IPS DF 4.7 (cell line): Measurements from ENCODE around the gene ENSA.
"Not testable (repeated sequence)": the region's sequence is repeated elsewhere in the genome, so short reads cannot be mapped to it uniquely, and the experiment has no call there.

Experiments used
- DNase-seq: peaks from one replicate; pipeline ENCODE4 v3.0.0-alpha.2; 2013; ENCODE audit warnings: low spot score; ENCODE audit errors: extremely low read depth

Gene ENSA

DNA sequence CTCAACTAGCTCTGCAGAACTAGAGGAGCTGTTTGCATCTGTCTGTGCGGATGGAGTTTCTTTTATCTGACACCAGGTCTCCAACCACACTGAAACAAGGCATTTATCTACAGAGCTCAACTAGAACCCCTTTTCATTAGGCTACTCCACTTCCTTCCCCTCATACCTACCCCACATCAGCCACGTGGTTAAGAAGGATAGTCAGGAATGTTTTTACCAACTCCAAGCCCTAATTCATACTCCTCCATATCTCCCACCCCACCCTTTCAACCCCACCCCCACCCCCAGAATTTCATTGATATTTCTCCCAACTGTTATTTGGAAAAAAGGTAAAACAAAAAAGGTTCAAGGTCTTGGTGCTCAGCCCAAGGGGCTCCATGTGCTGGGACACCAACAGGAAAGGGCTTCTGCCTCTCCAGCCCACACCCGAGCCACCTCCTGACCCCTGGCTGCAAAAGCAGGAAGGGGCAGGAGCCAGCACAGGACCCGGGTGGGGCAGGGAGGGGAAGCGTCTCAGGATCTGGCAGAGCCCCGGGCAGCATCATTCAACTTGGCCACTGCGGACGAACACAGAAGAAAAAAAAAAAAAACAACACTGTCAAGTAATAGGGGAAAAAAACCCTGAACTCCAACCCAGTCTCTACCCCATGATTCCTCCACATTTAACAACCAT lies 7.0 kb downstream of the ENSA start:
- no peak for DNase-seq

DNA sequence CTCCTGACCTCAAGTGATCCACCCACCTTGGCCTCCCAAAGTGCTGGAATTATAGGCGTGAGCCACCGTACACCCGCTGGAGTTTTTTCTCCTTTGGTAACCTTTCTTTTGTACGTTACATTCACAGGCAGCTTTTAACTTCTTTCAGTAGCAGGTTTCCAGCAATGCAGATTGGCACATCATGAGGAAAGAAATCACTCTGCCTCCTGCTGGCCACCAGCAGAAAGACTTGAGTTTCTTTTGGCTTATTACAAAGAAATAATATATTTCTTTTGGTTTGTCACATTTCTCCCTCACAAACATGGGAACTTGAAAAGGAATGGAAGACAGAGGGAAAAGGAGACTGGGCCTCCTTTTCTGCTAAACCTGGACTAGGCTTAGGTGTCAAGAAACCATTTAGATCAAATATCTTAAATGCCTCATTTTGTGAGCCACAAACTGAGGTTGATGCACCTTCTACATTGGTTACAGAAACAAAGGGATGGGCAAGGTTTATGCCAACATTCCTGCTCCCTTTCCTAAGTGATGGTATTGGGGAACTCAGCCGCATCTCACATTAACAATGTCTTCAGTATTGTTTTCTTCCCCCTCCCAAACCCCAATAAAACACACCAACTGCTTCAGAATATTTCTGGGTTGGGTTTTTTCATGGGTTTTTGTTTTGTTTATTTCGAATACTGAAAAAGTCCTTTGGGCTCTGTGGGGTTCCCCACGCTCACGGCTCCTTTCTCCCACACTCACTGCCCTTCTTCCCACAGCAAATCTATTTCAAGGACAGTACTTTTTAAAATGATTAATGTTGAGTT lies 7.7 kb downstream of the ENSA start:
- no peak for DNase-seq

DNA sequence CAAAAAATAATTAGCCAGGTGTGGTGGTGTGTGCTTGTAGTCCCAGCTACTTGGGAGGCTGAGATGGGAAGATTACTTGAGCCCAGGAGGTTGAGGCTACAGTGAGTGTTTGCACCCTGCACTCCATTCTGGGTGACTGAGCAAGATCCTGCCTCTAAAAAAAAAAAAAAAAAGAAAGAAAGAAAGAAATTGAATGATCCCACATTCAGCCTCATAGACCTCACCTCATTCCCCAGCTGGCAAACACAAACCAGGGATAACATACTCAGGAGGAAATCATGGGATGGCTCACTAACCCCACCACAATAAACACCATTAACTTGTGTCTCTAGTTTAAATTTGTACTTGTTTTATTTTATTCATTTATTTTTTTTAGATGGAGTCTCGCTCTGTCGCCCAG lies 8.5 kb downstream of the ENSA start:
- no peak for DNase-seq

DNA sequence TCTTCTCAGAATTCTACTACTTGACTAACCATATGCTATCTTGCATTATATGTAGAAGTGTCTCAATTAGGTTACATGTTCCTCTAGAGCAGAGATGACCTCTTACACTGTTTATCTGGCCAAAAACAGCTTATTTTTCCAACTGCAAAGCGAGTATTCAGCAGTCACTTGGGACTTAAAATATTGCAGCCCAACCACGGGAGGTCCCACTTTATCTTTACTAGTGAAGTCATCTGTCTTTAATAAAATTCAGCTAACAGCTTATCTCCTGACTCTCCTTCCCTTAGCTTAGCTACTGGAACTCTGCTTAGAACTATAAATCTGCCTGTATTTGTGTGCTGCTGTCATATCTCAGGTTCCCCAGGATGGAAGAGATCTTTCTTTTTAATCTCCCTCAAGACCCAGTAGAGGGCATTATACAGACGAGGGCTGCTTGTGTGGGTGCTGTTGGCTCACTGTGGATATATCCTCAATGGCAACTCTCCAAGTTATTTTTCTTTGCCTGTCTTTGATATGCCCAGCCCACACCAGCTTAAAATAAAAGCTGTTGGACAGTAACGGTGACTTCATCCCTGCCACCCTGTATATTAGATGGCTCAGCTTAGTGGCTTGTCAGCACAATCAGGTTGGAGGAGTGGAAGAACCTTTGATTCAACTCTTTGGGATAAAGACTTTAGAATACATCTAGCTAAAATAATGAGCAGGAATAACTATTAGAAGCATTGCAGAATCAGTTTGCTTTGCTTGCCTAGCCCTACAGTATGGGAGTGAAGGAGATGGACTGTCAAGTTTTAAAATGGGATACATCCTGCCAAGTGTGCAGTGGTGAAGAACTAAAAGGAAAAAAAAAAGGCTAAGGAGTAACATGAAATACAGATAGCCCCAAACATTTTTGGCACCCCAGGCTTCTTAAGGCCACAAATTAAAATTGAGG lies 9.6 kb downstream of the ENSA start:
- DNase-seq: no peak

DNA sequence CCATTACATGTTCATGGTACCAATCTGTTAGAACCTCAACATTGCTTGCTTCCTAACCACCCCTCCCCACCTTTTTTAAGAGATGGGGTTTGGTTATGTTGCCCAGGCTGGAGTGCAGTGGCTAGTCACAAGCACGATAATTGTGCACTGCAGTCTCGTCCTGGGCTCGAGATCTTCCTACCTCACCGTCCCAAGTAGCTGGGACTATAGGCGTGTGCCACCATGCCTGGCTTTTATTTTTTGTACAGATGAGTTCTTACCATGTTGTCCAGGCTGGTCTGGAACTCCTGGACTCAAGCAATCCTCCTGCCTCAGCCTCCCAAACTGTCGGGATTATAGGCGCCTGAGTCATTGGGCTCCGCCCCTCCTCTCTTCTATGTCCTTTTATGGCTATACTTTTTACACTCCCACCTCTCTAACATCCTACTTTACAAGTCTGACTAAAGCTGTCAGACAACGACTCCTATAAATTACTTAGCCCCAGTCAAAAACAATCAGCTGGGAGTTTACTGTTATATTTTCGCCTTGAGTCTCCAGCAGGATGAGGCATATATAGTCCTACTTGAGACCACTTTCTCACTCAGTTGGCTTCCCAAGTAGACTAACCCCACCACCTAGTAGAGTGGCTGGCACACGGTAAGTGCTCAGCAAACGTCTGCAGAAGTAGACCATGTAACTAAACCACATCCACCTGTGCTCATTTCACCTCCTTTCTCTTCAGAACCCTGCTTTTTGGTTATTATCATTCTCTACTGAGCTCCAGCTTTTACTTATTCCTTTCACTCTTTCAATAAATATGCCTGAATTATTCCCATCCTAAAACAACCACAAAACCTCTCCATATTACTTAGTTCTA lies 13.8 kb downstream of the ENSA start:
- no peak for DNase-seq

DNA sequence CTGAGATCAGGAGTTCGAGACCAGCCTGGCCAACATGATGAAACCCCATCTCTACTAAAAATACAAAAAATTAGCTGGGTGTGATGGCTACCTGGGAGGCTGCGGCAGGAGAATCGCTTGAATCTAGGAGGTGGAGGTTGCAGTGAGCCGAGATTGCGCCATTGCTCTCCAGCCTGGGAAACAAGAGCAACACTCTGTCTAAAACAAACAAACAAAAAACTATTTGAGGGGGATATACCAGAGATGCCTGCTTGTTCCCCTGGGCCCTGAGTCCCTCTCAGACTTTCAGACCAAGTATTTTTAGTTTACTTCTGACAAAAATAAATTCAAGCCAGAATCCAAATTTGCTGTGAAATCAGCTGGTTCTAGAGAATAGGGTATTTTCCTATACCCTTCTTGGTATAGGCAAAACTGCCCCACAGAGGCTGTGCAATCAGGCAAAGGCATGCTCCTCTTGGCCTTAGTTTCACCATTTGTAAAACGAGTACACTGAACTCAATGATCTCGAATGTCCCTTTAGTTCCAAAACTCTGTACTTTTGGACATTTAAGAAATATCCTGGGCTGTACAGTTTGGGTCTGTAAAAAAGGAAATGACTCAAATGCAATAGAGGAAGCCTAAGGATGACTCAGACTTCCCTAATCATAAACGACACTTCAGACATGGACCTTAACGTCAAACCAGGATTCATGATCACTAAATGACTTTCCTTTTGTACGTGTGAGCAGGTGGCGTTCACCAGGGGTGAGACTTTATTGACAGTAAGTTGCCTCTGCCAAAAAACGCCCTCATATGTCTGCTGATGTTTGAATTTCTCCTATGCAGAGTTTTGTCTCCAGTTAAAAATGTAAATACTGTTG lies 16.1 kb downstream of the ENSA start:
- DNase-seq: no peak

DNA sequence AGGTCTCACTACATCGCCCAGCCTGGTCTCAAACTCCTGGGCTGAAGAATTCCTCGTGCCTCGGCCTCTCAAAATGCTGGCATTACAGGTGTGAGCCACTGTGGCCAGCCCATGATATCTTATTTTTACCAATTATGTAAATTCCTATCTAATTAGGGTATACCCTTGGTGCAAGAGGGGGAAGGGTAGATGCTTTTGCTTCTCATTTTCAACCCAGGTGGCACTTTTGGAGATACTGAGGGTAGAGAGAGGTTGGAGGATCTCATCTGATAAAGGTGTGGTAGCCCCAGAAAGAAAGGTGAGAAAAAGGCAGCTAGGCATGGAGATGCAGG lies 17.4 kb downstream of the ENSA start:
- DNase-seq: no peak

DNA sequence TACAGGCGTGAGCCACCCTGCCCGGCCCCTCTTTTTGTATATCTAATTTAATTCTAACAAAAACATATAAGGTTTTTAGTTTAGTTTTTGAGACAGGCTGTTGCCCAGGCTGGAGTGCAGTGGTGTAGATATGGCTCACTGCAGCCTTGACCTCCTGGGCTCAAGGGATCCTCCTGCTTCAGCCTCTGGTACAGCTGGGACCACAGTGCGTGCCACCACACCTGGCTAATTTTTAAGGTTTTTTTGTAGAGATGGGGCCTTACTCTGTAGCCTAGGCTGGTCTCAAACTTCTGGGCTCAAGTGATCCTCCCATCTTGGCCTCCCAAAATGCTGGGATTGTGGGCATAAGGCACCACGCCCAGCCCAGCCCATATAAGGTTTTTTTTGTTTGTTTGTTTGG lies 18.8 kb downstream of the ENSA start:
- DNase-seq: no peak

DNA sequence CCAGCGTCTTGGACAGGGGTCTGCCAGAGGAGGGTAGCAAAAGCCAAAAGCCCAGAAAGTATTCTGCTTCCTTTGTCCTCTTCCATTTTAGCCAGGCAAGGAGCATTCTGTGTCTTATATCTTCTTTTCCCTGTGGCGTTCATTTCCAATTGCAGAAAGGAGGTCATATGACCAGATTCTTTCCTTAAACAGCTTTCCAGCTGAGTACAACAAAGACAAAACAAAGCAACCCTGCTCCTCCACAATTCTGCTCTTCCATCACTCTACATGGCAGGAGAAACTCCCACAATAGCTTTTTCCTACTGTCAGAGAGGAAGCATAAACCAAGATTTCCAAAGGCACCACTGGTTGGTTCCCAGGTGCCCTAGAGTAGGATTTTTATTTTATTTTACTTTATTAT lies 19.7 kb downstream of the ENSA start:
- DNase-seq: no peak

DNA sequence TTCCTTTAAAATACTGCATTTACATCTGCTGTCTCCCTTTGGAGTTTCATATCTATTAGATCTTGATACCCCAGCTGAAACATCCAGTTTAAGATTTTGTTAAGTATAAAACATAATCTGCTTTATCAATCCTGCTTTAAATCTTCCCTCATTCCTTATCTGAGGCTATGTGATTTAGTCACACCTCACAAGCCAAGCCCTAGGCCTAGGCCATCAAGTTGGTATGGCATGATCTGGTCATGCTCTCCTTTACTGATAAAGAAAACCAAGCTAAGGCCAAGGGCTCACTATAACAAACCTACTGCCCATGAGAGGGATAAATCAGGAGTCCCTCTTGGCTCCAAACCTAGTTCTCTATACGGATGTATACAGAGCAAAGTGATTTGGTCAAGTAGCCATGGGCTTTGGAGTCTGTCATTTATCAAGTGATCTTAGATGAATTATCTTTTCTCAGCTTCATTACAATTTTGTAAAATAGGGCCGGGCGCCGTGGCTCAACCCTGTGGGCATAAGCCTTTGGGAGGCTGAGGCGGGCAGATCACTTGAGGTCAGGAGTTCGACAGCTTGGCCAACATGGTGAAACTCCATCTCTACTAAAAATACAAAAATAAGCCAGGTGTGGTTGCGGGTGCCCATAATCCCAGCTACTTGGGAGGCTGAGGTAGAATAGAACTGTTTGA lies 22.8 kb downstream of the ENSA start:
- no peak for DNase-seq

DNA sequence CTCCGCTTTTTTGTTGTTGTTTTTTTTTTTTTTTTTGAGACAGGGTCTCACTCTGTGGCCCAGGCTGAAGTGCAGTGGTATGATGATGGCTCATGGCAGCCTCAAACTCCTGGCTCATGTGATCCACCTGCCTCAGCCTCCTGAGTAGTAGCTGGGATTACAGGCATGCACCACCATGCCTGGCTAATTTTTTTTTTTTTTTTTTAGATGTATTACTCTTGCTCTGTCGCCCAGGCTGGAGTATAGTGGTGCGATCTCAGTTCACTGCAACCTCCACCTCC lies 24.0 kb downstream of the ENSA start:
- DNase-seq: not testable (repeated sequence)

DNA sequence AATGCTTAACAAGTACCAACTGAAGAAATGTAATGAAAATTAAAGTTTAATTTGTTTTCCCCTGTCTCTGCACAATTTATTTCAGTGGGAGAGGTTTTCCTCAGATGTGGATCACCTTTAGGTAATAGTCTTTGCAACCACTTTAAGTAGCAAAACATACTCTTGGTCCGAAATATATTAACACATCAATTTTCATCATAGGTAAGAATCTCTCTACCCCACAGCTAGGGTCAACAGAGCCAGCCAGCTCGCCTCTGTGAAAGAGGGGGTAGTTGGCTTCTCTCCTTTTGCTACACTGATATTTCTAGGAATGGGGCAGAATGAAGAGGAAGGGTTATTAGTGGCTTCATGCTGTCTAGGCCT lies 25.2 kb downstream of the ENSA start:
- DNase-seq: no peak

DNA sequence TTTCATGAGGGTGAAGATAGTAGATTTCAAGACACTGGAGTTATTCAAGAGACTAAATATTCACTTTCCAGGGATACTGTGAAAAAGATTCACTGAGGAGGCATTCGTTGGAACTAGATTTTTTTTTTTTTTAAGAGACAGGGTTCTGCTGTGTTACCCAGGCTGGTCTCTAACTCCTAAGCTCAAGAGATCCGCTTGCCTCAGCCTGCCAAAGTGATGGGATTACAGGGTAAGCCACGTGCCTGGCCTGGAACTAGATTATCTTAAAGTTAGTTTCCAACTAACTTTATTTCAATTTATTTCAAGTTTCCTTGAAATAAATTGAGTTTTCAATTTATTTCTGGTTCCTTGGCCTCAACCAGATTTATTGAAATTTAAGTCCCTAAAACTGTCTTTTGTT lies 25.7 kb downstream of the ENSA start:
- DNase-seq: no peak

DNA sequence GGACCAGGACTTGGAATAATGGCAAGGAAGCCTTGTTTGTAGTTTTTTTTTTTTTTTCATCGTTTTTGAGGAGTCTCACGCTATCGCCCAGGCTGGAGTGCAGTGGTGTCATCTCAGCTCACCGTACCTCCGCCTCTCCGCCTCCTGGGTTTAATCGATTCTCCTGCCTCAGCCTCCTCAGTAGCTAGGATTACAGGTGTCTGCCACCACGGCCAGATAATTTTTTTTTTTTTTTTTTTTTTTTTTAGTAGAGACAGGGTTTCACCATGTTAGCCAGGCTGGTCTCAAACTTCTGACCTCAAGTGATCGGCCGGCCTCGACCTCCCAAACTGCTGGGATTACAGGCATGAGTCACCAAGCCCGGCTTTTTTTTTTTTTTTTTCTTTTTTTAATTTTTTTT lies 27.0 kb downstream of the ENSA start:
- DNase-seq: not testable (repeated sequence)

DNA sequence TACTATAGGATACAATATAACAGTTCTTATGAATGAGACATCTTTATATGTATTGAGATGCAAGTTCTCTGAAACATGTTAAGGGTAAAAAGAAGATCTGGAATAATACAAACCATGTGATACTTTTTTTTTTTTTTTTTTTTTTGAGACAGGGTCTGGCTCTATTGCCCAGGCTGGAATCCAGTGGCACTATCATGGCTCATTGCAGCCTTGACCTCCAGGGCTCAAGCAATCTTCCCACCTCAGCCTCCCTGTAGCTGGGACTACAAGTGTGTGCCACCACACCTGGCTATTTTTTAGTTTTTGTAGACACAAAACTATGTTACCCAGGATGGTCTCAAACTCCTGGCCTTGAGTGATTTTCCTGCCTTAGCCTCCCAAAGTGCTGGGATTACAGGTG lies 27.9 kb downstream of the ENSA start:
- no peak for DNase-seq

DNA sequence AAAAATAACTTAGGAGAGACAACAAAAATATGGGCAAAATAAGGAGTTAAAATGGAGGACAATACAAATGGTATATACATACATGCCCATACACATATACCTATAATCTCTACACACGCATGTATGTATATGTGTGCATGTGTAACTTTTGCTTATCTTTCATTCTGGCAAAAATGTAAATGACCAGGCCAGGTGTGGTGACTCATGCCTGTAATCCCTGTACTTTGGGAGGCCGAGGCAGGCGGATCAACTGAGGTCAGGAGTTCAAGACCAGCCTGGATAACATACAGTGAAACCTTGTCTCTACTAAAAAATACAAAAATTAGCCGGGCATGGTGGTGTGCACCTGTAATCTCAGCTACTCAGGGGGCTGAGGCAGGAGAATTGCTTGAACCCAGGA lies 31.1 kb downstream of the ENSA start:
- not testable (repeated sequence) for DNase-seq

DNA sequence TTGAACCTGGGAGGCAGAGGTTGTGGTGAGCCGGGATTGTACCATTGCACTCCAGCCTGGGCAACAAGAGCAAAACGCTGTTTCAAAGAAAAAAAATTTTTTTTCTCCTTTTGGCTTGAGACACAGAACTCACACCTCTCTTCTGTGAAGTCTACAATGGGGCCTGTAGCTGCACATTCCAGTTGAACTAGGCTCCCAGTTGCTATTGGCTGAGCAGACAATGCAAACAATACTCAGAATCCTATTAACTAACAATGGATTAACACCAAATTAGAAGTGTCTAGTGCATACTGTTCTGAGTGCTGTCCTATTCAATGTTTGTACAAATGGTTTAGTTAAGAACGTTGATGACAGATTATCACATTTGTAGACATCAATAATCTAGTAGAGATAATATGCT lies 32.4 kb downstream of the ENSA start:
- DNase-seq: no peak

DNA sequence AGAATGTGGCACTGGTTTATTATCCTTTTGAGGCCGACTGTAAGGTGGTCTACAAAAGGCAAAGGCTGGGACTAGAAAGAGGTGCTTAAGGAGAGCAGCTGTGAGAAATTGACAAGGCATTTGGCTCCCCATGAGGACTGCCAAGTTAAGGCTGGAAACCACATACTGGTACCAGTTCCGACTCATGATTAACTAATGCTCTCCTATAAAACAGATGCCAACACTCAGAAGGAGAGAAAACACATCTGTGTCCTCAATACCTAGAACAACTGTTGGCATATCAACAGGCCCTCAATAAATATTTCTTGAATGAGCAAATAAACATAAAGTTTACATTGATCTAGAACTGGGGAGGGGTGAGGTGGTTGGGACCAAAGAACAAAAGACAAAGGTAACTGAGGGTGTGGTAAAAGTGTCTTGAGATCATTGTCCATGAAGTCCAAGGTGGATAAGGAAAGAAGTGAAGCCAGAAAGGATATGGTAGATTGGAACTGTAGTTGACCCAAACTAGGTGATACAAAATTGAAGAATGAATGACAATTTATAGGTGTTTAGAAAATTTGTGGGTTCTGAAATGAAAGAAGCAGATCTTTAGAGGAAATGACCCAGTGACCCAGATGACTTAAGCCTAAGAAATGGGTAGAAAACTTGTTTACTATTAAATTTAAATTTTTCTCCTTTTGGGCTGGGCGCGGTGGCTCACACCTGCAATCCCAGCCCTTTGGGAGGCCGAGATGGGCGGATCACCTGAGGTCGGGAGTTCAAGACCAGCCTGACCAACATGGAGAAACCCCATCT lies 33.1 kb downstream of the ENSA start:
- DNase-seq: no peak

DNA sequence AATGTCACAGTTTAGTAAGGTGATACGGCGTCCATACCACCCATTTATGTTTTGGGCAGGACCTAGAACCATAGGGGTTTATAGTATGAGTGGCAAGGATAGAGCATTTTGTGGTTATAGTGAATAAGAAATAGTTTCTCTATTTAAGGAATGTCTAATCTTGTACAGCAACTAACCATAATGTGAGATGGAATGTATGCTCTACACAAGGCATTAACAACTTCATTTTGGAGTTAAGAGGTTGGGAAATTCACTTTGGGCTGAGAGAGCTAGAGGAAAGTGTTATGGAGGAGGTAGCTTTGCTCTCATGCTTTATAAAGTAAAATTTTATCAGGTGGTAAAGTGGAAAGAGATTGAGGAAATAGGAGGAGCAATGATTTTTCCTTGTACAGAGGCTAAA lies 47.0 kb downstream of the ENSA start:
- no peak for DNase-seq
